ENCODE data around the gene CYFIP1.

DNA sequence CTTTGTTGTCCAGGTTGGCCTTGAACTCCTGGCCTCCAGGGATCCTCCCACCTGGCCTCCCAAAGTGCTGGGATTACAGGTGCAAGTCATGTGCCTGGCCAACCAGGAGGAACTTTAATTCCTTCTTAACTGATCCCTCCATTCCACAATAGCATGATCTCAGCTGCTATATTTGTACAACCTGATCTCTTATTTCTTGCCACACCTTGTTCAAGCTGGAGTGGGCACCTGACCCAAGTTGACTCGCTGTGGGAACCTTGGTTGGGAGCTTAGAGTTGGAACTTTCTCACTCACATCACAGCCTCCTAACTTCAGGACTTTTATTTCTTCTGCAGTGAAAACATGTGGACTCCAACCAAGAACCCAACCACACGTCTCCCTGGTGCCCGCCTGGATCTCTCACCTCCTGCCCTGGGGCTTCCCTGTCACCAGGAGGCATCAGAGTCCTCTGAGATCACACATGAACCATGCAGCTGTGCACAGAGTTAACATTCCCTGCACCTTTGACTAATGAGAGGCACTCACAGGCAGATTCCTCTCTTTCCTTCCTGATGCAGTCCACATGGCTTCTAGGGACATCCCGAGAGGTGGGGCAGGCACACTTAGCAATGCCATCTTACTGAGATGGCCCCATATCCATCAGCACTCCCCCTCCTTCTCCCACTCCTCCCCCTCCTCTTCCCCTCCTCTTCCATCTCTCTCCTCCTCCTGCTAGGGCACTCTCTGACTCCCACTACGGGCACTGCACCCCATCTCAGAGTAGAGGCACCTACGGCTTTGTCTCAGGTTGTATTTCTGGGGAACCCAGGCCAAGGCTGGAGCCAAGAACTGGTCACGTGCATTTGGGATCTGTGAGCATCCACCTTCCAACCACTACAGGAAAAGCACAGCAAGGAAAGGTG lies 9.7 kb upstream of the CYFIP1 start:
- TF ChIP-seq, protein P1, sequence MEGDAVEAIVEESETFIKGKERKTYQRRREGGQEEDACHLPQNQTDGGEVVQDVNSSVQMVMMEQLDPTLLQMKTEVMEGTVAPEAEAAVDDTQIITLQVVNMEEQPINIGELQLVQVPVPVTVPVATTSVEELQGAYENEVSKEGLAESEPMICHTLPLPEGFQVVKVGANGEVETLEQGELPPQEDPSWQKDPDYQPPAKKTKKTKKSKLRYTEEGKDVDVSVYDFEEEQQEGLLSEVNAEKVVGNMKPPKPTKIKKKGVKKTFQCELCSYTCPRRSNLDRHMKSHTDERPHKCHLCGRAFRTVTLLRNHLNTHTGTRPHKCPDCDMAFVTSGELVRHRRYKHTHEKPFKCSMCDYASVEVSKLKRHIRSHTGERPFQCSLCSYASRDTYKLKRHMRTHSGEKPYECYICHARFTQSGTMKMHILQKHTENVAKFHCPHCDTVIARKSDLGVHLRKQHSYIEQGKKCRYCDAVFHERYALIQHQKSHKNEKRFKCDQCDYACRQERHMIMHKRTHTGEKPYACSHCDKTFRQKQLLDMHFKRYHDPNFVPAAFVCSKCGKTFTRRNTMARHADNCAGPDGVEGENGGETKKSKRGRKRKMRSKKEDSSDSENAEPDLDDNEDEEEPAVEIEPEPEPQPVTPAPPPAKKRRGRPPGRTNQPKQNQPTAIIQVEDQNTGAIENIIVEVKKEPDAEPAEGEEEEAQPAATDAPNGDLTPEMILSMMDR (IDR thresholded peaks at IDR 0.05), result no peak
- TF ChIP-seq ZFX (IDR thresholded peaks at IDR 0.05; ENCODE audit: borderline replicate concordance), result no peak

Data from 22Rv1 (cell line).